Smooth muscle cell of trachea (primary cell): ENCODE results near the gene CSAG3. TPM values are rescaled to one million over a fixed set of nuclear protein-coding genes. Genes with fewer than 3 reads are reported as not detected.

Source experiments
- total RNA-seq: library from RNA; depleted of rRNA; stranded (reverse); fragments of >200 nt; gene quantifications from 2 replicates; pipeline ENCODE4 v1.2.1, GENCODE V29; 2014

The CSAG3 gene
- not detected in 2 replicates for total RNA-seq

GRCh38 chrX:152758918-152759317 is at the start of gene CSAG3:
Gene CSAG3 (plus strand): TSS chrX:152759218.

GRCh38 chrX:152713815-152714787 is 44.9 kb upstream of the CSAG3 start, which contains the start of gene MAGEA2B:
Gene MAGEA2B (plus strand): TSS chrX:152714628. CDS start chrX:152717107, 2,479 bp downstream.

GRCh38 chrX:152733261-152733975 is 25.6 kb upstream of the CSAG3 start, which contains the start of the genes CSAG1 and MAGEA12:
Gene CSAG1 (minus strand): TSS chrX:152733721. CDS start chrX:152732460, 1,261 bp downstream.
Gene MAGEA12 (plus strand): TSS chrX:152733757. CDS start chrX:152736162, 2,405 bp downstream.

GRCh38 chrX:152753686-152754650 is 5.0 kb upstream of the CSAG3 start, which contains the start of gene MAGEA2:
Gene MAGEA2 (minus strand): TSS chrX:152753842. CDS start chrX:152751363, 2,479 bp downstream.

GRCh38 chrX:152769549-152770289 is 10.7 kb downstream of the CSAG3 start, which contains the start of gene MAGEA6:
Gene MAGEA6 (minus strand): TSS chrX:152769689. CDS start chrX:152767650, 2,039 bp downstream.

Other genes with a start within 250 kb of the CSAG3 start
- under 0.01 and 0.17 TPM in 2 replicates for gene GABRQ, start 121.3 kb upstream of the CSAG3 start, total RNA-seq
- not detected in 2 replicates for gene MAGEA3, start 60.4 kb upstream of the CSAG3 start, total RNA-seq
- gene CSAG2, start 49.9 kb upstream of the CSAG3 start, total RNA-seq: not detected in 2 replicates
- not detected in 2 replicates for gene MAGEA2B, start 44.6 kb upstream of the CSAG3 start, total RNA-seq
- not detected in 2 replicates for gene CSAG1, start 25.5 kb upstream of the CSAG3 start, total RNA-seq
- not detected in 2 replicates for gene MAGEA12, start 25.5 kb upstream of the CSAG3 start, total RNA-seq
- gene MAGEA2, start 5.4 kb upstream of the CSAG3 start, total RNA-seq: not detected in 2 replicates
- gene MAGEA6, start 10.5 kb downstream of the CSAG3 start, total RNA-seq: not detected in 2 replicates
- 47.1 and 54.7 TPM in 2 replicates for gene CETN2, start 71.5 kb downstream of the CSAG3 start, total RNA-seq
- 14.9 and 22.4 TPM in 2 replicates for gene NSDHL, start 71.8 kb downstream of the CSAG3 start, total RNA-seq
- gene ZNF185, start 138.8 kb downstream of the CSAG3 start, total RNA-seq: 1.3 and 1.5 TPM in 2 replicates
- gene PNMA5, start 234.9 kb downstream of the CSAG3 start, total RNA-seq: not detected in 2 replicates